ENCODE measurements around the gene ATF7.
"Not testable (repeated sequence)": the region's sequence is repeated elsewhere in the genome, so short reads cannot be mapped to it uniquely, and the experiment has no call there.

The ATF7 gene

DNA sequence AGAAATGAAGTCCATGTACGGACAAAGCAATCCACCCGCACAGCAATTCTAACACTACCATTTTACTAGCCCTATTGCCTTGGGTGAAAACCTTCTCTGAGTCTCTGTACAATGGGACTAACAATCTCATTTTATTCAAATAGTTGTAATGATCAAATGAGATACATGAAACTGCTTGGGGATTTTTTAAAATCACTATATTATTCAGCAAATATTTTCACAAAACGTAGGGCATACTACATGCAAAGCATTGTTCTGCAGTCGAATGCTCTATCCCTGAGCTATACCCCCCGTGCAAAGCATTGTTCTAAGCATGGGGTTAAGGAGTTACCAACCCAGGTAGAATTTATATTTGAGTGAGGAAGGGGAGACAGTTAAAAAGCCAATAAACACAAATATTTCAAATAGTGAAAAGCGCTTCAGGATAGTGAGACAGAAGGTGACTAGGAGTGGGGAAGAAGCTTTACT lies 554 bp upstream of the ATF7 start:
- no peak for DNase-seq

DNA sequence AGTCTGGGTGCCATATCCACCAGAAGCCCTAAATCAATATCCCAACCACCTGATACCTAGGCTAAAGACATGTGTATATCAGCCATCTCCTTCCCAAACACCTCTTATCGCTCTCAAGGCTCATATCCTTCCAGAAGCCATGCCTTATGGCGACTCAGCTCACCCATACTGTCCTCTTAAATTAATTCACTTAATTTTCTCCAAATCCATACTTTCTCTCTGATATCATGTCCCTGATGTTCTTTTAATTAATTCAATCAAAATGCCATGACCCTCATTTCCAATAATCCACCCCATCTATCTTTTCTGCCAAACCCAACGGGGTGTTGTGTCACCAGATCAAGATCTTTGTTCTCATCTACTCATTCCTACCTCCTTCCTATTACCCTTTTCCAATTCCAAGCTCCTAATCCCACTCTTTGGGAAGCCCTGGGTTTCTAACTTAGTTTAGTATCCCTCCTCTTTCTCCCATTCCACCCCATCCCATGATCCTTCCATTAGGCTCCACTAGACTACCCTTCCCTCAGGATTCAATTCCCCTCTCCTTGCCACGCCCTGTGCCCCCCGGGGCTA lies 723 bp downstream of the ATF7 start:
- DNase-seq: no peak

DNA sequence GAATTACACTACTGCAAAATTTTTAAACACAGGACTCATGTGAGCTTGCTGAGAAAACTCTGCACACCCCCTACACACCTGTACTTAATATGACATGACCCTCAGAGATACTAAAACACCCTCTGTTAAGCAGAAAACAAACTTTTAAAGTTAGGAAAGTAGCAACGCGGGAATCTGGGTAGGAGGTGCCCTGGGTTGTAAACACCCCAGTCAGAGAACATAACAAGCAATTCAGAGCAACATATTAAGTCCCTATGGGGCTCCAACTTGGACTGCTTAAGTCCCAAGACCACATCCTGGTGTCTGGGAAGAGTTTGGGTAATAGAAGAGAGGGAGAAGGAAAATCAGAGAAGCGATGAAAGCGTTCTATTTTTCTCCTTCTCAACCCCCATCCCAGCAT lies 1.2 kb downstream of the ATF7 start:
- no peak for DNase-seq

DNA sequence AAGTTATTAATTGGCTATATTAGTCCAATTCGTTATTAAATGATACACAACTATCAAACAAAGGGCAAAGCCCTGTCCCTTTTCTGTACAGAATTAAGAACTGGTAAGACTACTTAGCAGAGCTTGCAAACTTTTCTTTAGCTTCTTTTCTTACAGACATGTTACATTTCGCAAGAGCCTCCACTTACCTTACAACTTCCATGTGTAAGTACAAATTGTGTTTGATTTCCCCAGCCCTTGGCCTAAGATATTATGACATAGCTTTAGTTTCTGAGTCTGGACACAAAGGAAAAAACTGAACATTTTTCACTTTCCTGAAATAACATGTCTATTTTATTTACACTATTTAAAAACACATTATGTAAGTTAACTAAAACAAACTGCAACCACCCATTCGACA lies 1.7 kb downstream of the ATF7 start:
- DNase-seq: no peak

DNA sequence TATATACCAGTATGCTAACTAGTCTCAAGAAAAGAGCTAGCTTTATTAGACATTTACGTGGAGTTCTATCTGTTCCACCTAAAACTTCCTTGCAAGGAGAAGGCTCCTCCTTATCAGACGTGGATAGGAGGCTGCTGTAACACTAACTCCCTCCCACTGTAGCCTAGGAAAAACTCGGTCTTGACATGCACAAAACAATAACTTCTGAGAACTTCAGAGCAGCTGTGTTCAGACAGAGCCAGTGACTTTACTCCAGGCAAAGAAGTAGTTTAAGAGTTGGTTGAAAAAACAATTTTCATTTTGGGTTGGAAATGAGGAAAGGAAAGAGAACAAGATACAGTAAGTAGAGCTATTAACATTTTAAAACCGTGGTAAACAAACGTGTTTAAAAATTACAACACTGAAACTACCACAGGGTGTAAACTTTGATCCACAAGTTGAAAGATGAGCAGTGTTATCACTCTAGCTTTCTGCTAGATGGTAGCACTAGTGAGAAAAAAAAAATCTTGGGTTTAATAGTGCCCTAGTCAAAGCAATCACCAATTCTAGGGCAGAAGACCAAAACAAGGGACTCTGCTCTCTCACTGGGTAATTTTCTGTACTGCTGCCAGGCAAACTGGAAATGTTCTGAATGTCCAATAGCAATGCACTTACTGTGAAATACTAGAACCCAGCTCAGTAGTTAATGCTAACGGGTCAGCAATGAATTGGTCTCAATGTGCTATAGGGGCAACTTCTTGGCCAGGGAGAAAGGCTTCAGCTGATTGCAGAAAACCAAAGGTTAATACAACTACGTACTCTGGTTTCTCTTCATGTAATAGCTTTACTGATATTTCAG lies 2.4 kb downstream of the ATF7 start:
- no peak for DNase-seq

DNA sequence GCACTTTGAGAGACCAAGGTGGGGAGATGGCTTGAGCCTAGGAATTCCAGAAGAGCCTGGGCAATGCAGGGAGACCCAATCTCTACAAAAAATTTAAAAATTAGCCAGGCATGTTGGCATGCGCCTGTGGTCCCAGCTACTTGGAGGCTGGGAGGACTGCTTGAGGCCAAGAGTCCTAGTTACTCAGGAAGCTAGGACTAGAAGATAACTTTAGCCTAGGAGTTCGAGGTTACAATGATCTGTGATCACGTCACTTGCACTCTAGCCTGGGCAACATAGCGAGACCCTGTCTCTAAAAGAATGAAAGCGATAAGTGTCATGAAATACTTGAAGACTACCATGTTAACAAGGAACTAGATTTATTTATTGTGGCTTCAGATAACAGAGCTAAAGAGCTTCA lies 3.5 kb downstream of the ATF7 start:
- DNase-seq: no peak

DNA sequence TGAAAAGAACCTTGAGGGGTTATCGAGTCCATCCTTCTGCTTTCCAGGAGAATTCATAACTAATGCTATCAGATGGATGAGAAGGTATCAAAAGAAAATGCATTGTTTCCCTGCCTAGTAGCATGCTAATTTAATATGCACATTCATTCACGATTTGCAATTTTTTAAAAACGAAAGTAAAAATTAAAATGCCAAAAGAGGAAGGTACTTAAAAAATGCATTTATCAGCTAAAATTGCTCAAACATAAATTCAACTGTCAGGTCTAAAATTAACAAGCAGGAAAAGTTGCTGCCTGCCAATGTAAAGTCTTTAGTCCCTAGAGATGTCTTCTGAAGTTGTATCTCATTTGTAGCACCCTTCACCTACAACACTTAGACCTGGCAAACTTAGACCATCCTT lies 7.9 kb downstream of the ATF7 start:
- DNase-seq: no peak

DNA sequence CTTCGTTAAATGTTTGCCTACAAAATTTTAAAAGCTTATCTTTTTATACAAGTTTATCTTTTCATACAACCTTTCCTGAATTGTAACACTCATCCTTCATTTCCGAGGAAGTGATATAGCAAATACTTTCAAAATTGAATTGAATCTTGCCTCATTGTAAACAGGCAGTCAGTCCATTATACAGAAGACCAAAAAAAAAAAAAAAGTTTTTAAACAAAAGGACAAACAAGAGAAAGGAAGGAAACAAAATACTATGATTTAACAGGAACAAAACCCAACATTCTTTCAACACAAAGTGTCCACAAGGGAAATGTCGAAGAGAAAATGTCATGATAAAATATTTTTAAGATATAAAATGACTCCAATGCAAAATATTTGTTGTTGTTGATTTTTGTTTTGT lies 8.5 kb downstream of the ATF7 start:
- no peak for DNase-seq

DNA sequence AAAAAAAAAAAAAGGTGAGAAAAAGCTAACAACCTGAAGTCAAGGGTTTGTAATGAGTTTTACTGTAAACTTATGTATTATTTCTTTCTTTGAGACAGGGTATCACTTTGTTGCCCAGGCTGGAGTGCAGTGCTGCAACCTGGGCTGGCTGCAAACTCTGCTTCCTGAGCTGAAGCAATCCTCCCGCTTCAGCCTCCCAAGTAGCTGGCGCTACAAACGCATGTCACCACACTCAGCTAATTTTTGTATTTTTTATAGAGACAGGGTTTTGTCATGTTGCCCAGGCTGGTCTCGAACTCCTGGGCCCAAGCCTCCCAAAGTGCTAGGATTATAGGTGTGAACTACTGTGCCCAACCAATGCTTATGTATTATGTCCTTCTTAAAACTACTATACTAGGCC lies 9.2 kb downstream of the ATF7 start:
- no peak for DNase-seq

DNA sequence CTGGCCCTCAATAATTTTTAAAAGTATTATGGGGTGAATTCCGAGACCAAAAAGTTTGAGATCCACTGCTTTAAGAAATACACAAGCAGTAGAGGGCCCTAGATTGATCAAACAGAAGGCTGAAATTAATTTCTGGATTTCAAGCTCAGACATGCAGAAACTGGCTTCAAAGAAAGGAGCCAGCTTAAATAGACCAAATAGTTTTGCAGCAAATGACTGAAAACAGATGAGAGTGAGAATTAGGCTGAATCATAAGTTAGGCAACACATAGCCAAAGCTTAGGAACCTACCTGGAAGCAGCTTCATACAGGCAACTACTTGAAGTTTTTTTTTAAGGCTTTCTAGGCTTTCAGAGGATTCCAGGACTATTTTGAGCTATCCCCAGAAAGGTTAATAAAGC lies 12.4 kb downstream of the ATF7 start:
- no peak for DNase-seq

DNA sequence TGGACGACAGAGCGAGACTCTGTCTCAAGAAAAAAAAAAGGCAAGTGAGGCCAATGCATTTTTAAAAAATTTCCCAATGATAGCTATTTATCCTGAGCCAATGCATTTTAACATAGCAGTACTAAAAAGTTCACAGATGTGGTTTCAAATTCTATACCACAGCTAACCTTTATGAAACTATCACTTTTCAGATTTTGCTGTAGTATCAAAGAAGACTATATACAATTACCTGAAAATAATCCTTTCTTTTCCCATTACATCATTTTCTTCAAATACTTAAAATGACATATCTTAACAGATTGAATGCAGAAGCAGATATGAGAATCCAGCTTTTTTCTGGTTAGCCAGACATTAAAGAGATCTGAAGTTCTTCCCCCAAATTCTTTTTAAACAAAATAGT lies 13.2 kb downstream of the ATF7 start:
- no peak for DNase-seq

DNA sequence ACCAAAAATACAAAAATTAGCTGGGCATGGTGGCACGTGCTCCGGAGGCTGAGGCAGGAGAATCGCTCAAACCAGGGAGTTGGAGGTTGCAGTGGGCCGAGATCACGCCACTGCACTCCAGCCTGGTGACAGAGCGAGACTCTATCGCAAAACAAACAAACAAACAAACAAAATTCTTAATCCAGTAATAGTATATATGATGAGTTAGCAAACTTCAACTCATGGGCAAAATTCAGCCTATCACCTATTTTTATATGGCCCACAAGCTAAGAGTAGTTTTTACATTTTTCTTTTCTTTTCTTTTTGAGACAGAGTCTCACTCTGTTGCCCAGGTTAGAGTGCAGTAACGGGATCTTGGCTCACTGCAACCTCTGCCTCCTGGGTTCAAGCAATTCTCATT lies 14.9 kb downstream of the ATF7 start:
- DNase-seq: no peak

DNA sequence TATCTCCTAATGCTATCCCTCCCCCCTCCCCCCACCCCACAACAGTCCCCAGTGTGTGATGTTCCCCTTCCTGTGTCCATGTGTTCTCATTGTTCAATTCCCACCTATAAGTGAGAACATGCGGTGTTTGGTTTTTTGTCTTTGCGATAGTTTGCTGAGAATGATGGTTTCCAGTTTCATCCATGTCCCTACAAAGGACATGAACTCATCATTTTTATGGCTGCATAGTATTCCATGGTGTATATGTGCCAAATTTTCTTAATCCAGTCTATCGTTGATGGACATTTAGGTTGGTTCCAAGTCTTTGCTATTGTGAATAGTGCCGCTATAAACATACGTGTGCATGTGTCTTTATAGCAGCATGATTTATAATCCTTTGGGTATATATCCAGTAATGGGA lies 19.5 kb downstream of the ATF7 start:
- DNase-seq: not testable (repeated sequence)

DNA sequence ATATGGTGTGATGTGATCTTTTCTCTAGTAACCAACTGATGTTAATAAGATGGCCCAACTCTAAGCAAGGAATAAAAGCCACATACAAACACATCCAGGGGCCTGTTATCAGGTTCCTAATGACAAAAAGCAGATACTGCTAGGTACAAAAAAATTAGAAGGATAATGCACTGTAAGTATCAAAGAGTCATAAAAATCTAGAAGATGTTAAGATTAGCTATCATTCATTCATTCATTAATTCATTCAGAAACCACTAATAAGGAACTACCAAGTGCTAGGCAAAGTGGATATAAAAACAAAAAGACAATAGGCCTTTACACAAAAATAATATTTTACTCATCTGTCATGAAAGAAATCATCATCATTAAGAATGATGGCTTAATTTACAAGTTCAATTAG lies 21.6 kb downstream of the ATF7 start:
- DNase-seq: no peak

DNA sequence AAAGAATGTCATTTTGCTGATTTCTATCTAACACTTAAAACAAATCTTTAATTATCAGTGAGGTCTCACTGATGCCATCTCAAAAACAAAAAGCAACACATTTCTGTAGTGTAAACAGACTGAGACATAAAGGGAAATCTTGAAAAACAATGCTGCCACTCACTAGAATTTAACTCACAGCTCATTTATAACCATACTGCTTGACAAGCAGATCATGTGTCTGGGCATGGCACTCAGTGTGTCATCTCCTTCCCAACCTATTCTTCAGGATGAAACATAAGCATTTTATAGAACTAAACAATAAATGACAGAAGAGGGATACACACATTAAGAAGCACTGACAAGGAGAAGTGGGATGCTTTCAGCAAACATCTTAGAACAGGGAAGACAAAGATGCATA lies 22.4 kb downstream of the ATF7 start:
- no peak for DNase-seq

DNA sequence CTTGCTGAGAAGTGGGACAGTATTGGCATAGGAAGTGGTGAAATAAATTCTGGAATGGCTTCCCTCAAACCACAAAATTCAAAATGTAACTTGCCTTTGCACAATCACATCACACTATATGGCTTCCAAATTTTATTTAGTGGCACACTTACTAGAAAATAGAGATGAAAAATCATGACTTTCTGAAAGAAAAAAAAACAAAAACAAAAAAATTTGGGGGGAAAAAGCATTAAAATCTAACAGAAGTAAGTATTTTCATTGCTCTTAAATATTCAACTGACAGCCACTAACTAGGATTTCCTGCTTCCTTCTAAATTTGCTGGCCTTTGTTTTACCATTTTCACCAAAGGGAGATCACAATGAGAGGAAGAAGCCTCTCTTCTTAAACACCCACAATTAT lies 23.0 kb downstream of the ATF7 start:
- no peak for DNase-seq

DNA sequence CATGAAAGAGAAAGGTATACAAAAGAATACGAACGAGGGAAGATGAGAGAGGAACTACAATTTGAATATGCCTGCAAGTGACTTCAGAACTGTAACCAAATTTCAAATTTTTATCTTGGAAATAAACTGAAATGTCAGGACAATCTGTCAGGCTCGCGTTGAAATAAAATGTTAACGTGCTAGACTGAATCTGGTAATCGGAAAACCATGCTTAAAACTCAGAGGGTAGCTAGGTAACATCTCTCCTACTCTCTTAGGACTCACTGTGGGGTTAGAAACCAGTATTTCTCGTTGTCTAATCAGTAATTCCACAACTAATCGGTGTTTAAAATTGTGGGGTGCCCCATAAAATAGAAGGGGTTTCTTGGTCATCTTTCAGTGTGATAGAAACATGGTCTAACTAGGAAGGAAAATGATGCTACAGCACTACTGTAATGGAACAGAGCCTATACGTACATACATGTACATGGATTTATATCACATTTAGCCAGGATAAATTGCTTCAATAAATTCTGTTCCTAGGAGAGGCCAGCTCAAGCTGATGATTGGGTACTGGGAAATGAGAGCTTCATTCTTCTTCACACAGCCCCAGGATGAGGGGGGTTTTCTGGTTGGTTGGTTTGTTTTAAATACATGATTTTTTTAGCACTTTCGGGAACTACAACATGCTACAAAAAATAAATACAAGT lies 23.9 kb downstream of the ATF7 start:
- no peak for DNase-seq

DNA sequence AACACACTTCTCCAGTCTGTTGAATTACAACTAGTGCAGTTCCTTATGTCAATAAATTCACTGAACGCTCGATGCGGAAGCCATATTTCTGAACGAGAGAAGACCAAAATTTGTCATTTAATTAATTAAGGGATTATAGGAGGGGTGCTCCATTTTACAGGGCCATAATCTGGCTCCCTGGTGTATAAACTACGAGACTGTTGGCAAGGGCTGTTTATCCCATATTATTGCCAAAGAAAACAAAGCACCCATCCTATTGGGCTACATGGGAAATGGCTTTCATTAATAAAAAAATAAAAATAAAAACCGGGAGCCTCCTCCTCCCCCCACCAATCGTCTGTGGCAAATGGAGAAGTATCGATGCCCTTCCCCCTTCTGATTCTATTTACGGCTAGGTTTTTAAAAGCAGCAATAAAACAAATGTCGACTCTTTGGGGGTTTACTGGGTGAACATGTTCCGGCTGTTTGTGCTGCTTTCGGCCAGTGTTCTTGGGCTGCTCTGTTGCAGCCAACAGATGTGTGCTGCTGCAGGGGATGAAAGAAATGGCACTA lies 24.8 kb downstream of the ATF7 start:
- DNase-seq: no peak

DNA sequence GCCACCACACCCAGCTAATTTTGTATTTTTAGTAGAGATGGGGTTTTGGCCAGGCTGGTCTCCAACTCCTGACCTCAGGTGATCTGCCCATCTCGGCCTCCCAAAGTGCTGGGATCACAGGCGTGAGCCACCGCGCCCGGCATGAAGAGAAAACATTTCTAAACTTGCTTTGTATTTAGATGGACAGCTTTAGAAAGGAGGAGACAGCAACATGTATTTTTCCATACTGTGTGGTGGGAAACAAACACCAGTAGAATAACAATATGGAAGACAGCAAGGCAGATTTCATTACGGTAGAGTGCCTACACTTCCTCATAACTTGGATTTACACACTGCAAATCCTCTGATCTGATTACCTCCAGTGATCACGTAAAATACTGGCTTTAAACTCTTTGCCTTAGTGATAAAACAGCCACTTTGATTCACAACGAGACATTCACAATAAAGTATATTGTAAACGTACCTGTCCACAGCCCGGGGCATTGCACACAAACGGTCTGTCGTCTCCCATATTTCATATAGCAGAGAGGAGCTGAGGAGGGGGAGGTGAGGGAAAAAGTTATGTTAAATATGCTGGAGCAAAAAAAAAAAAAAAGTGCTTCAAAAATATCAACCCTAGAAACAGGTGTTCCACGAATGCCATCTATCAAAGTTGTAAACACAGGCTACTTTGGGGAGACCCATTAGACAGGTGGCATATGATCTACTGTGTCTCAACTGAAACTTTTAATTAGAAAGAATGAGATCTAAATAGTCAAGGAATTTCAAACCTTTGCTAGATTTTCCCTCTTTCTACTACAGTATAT lies 25.5 kb downstream of the ATF7 start:
- DNase-seq: no peak

DNA sequence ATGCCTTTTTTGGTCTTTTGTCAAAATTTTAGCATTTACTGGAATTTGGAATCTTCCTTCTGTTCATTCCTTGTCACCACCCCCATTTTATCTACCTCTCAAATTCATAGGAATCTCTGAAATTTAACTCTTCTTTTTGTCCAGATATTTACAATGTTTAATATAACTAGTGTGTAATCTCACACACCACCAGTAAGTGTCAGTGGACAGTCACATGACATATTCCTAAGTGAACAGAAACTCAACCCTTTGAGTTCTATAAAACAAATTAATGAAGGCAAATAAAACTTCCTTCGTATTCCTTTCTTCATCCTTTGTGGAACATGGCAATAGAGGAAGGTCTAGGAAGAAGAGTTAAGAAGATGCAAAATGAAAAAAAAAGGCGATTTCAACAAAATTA lies 26.6 kb downstream of the ATF7 start:
- no peak for DNase-seq

DNA sequence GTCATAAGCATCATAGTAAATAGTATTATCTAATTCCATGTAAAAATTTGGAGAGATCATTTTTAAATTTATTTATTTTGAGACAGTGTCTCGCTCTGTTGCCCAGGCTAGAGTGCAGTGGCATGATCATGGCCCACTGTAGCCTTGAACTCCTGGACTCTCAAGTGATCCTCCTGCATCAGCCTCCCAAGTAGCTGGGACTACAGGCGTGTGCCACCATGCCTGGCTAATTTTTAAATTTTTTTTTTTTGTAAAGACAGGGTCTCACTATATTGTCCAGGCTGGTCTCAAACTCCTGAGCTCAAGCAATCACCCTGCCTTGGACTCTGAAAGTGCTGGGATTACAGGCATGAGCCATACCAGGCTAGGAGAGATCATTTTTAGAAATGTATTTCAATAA lies 27.2 kb downstream of the ATF7 start:
- DNase-seq: not testable (repeated sequence)

DNA sequence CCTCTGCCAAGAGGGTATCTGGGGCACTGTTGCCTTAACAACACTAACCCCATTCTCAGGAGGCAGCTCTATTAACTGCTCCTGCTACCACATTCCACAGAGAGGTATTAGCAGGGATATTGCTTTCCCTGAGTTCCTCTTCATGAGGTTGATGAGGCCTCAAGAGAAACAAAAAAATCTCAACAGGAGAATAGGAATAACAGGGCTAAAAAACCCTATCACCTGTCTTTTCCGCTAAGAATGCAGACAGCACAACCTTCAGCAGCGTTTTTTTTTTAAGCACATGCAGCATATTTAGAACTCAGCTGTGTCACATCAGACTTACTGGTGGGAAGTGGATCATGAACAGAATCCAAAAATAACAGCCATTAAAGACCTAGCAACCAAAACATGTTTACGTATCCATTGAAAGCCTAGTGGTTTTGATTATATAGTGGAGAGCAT lies 29.2 kb downstream of the ATF7 start:
- DNase-seq: no peak
